ENCODE results near the gene DKKL1. TPM values are rescaled to one million over a fixed set of nuclear protein-coding genes. Genes with fewer than 3 reads are reported as not detected.
A peak's percentile ranks its signal among the peaks of the same experiment; 100 is the strongest.

DKKL1 gene
- polyA plus RNA-seq, 4 donors, result 3.3 to 6.9 (median 5.4) TPM

DNA sequence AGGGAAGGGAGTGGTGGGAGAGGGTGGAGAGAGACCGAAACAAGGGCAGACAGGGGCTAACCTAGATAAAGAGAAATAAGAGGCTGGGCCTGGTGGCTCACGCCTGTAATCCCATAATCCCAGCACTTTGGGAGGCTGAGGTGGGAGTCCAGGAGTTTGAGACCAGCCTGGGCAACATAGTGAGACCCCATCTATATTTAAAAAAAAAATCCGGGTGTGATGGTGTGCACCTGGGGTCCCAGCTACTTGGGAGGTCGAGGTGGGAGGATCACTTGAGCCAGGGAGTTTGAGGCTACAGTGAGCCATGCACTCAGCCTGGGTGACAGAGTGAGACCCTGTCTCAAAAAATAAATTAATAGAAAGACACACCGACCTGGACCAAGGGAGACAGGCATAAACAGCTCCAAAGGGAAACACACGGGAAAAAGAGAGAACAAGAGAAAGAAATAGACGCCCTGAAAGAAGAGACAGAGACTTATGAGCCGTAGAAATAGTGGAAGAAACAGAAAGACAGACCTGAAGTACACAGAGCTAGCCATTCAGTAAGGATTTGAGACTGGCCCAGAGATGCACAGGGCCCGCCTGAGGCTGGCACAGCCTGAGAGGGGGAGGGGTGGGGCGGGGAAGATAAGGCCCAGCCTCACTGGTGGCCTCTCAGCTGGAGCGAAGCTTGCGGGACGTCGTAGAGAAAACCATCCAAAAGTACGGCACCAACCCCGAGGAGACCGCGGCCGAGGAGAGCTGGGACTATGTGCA is 26.2 kb upstream of the DKKL1 start:
- no peak for DNase-seq (ENCODE audit: low read depth in 4 of 4, low spot score in 3 of 4)

- no peak for DNase-seq (ENCODE audit: low read depth in 4 of 4, low spot score in 3 of 4)
Measured at GRCh38 chr19:49338023-49338677, 25.5 kb upstream of the DKKL1 start.

- DNase-seq (ENCODE audit: low read depth in 4 of 4, low spot score in 3 of 4), result peak in 3 of 4 donors; percentile 58 to 67 (median 64)
Measured at GRCh38 chr19:49338691-49339300, 24.9 kb upstream of the DKKL1 start.

- peak; percentile 72 to 86 (median 80) for DNase-seq (ENCODE audit: low read depth in 4 of 4, low spot score in 3 of 4)
Measured at GRCh38 chr19:49339301-49340068, 24.2 kb upstream of the DKKL1 start.

DNA sequence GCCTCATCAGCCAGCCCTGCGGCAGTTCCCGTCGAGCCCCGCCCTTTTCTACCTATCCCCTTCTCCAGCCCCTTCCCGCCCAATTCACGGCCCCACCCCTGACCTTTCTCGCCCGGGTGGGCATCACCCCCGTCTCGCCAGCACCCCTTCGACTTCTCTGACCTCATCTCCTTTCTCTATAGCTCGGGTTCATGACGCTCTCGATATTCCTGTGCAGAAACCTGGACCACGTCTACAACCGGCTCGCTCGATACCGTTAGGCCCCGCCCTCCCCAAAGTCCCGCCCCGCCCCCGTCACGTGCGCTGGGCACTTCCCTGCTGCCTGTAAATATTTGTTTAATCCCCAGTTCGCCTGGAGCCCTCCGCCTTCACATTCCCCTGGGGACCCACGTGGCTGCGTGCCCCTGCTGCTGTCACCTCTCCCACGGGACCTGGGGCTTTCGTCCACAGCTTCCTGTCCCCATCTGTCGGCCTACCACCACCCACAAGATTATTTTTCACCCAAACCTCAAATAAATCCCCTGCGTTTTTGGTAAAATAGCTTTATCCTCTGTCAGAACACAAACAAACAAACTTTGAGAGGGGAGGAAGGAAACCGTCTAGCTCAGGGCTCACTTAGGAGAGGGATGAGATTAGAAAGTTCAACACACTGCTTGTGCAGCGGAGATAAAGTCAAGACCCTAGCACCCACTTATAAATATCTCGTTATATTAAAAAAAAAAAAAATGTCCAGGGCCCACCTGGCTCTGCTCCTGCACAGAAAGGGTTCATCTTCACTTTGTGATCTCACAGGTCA is 23.4 kb upstream of the DKKL1 start:
- peak in 1 of 4 donors; percentile 36 for DNase-seq (ENCODE audit: low read depth in 4 of 4, low spot score in 3 of 4)

DNA sequence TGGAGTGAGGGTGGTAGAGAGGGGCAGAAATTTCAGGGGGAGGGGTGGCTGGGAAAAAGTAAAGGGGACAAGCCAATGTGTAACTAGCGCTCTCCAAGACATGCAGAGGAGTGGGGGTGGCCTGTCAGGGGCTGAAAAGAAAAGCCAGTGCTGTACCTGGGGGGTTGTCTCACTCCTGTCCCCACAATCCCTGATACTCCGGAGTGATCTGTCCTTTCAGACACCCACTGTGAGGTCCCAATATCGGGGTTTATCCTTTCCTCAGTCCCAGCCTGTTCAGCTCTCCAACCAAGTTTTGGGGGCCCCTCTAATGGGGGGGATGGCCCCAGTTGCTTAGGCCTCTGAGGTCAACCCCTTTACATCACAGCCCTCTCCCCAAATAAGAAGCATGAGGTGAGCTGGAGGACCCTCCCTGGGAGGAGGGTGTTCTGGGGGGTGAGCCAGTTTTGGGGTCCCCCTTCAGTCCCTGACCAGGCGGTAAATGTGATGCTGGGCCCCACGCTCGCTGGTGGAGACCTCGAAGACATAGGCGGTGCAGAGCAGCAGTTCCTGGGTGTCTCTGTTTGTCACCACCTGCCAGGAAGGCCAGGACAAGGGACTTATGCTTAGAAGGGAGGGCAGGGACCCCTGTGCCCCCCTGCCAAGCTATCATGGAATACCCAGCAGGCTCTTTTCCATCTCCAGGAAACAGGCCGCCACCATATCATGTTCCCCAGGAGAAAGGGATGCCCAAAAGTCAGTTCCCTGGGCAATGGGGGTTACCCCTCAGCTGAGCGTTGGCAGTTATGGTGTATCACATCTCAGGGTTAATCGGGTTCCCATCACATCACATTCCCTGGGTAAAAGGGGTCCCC is 22.6 kb upstream of the DKKL1 start:
- no peak for DNase-seq (ENCODE audit: low read depth in 4 of 4, low spot score in 3 of 4)

DNA sequence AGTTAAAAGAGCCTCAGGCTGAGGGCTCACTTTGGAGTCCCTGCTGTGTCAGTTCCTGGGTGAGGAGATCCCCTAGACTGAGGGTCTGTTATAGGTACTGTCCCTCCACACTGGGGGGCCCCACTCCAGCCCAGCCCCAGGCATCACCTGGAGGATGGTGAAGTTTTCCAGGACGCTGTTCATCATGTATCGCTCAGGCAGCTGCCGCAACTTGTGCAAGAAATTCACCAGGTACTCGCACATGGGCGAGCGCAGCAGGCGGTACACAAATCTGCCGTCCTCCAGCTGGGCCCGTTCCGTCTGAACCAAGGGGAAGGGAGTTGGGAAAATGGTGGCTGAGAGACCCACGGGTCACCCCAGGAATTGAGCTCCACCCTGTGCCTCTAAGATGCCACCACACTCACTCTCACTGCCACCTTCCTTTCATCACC is 21.4 kb upstream of the DKKL1 start:
- no peak for DNase-seq (ENCODE audit: low read depth in 4 of 4, low spot score in 3 of 4)

- DNase-seq (ENCODE audit: low read depth in 4 of 4, low spot score in 3 of 4), result no peak
Measured at GRCh38 chr19:49343123-49343522, 20.6 kb upstream of the DKKL1 start.

GRCh38 chr19:49344505-49345423 is 18.9 kb upstream of the DKKL1 start:
- DNase-seq (ENCODE audit: low read depth in 4 of 4, low spot score in 3 of 4), result no peak

GRCh38 chr19:49347191-49347590 is 16.5 kb upstream of the DKKL1 start:
- DNase-seq (ENCODE audit: low read depth in 4 of 4, low spot score in 3 of 4), result no peak

DNA sequence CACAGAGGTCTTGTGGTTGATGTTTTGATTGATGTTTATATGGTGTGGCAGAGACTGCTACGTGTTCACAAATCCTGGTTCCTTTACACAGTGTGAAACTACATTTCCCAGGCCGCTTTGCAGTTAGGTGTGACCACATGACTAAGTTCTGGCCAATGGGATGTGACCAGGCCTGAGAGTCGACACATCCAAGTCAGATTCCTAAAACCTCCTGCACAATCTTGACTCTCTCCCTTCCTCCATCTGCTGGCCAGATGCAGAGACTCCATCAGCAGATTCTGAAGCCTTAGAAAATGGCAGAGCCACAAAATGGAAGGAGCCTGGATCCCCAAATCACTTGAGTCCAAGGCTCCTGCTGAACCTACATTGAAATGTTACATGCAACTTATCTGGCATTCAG is 15.8 kb upstream of the DKKL1 start:
- DNase-seq (ENCODE audit: low read depth in 4 of 4, low spot score in 3 of 4), result no peak

DNA sequence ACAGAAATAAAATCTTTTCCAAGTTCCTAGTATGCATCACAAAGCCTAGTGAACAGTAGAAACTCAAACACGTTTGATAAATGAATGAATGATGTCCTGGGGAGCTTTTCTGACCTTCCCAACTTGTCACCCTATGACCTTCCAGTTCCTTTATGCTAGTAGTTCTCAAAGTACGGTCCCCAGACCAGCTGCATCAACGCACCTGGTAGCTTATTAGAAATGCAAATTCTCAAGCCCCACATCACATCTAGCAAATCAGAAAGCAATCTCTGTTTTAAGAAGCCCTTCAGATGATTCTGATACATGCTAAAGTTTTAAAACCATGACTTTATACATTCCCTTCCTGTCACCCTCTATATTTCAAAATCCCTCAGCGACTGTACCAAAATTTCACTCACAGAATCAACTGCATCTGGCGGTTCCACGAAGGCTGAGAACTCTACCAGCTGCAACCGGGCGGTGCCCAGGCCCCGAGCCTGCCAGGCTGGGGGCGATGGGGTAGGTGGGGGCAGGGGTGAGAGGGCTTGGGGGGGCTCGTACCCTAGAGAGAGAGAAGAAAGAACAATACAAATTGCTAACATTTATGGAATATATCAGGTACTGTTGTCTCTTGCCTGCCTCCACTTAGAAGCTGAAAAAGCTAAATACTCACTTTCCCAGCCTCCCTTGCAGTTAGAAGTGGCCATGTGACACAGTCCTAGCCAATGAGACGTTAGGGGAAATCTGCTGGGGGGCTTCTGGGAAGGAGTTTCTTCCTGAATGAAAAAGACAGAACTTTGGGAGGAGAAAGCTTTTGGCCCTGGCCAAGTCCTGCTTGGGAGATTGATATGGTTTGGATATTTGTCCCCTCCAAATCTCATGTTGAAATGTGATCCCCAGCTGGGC is 15.1 kb upstream of the DKKL1 start:
- DNase-seq (ENCODE audit: low read depth in 4 of 4, low spot score in 3 of 4), result no peak

GRCh38 chr19:49349567-49349966 is 14.1 kb upstream of the DKKL1 start:
- no peak for DNase-seq (ENCODE audit: low read depth in 4 of 4, low spot score in 3 of 4)

- DNase-seq (ENCODE audit: low read depth in 4 of 4, low spot score in 3 of 4), result no peak
Measured at GRCh38 chr19:49355909-49356353, 7.7 kb upstream of the DKKL1 start.

- DNase-seq (ENCODE audit: low read depth in 4 of 4, low spot score in 3 of 4), result no peak
Measured at GRCh38 chr19:49356382-49356781, 7.3 kb upstream of the DKKL1 start.

GRCh38 chr19:49357186-49357585 is 6.5 kb upstream of the DKKL1 start:
- DNase-seq (ENCODE audit: low read depth in 4 of 4, low spot score in 3 of 4), result no peak

Data from right renal pelvis (tissue), 4 donors.